GM12864 (cell line): Measurements from ENCODE around the gene SMARCD1.
"Not testable (repeated sequence)": the region's sequence is repeated elsewhere in the genome, so short reads cannot be mapped to it uniquely, and the experiment has no call there.

Experiments used
- DNase-seq: peaks from one replicate; pipeline ENCODE4 v3.0.0-alpha.2; 2011; ENCODE audit warnings: low read depth
- H3K4me3 ChIP-seq: 2 replicates; pipeline ENCODE4 v1.5.1; 2011; ENCODE audit warnings: mild to moderate bottlenecking, low read depth, low read length, control low read depth
- CTCF ChIP-seq: IDR thresholded peaks from 2 replicates; pipeline ENCODE4 v1.5.1; 2011; ENCODE audit warnings: low read depth, mild to moderate bottlenecking, moderate library complexity, low read length, control low read depth, inconsistent platforms; ENCODE audit errors: missing control alignments

SMARCD1 gene

DNA sequence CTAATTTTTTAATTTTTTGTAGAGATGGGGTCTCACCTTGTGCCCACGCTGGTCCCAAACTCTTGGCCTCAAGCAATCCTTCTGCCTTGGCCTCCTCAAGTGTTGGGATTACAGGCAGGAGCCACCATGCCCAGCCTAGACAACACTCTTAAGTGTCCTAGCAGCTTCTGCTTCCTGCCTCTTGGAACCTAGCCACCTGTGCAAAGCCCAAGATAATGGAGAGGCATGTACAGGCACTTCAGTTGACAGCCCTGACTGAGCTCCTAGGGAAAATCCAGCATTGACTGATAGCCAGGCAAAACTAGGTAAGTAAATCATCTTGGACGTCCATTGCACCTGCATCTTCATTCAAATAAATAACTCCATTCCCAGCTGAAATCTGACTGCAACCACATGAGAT lies 42.4 kb downstream of the SMARCD1 start:
- DNase-seq = no peak
- no peak overlapping the region for H3K4me3 ChIP-seq
- TF ChIP-seq CTCF = no peak

DNA sequence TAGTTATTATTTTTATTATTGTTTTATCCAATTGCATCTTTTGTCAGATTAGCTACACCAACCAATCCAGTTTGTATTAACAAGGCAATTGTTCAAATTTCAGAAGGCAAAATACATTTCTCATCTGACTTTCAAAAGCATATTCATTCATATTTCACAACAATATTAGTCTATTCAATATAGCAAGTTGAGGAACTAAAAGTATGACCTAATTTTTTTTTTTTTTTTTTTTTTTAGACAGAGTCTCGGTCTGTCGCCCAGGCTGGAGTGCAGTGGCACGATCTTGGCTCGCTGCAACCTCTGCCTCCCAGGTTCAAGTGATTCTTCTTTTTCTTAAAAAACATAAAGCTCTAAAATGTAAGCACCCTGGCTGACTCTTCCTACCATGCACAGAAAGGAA lies 44.1 kb downstream of the SMARCD1 start:
- no peak overlapping the region for H3K4me3 ChIP-seq
- TF ChIP-seq CTCF = no peak
- no peak for DNase-seq

DNA sequence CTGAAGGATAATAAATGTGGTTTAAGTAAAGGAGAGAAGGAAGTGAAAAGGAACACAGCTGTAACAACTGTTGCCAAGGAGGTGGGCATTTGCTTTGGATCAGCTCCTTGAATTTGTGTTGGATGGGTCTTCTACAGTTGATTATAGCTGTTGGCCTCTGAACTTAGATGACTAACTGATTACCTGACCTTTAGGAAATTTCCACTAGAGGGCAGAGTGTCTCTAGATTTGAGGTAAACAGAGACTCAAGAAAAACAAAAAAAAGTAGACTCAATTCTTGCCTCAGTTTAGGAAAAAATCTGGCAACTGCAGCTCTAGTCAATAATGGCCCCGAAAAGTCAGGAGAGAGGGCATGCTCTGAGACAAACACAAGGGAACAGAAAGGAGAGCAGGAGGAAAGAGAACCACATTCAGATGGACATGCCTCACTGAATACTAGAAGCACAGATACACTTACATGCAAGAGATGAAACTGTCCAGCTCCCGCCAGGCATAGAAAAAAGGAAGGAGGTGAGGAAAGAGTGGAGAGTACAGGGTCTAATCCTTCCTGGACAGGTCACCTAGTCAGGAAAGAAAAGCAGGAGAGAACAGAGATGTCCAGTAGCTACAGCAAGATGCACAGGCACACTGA lies 47.5 kb downstream of the SMARCD1 start:
- peak; percentile 36 for TF ChIP-seq CTCF
- no peak overlapping the region for H3K4me3 ChIP-seq
- DNase-seq = no peak

DNA sequence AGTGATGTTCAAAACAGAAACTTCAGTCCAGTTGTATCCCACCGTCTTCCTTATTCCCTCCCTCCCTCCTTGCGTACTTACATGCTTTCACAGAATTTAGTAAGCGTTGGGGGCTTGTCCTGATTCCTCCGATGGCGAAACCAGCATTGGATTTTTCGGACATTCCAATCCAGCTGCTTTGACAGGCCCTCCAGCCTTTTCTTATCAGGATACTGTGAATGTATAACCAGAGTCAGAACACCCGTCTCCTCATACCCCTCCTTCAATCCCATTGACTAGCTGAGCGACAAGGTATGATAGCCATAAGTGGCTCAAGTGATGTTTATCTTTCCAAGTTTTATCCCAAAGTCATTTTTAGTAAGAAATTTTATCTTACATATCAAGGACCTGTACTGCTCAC lies 57.9 kb downstream of the SMARCD1 start:
- TF ChIP-seq CTCF = no peak
- H3K4me3 ChIP-seq = no peak overlapping the region
- no peak for DNase-seq

DNA sequence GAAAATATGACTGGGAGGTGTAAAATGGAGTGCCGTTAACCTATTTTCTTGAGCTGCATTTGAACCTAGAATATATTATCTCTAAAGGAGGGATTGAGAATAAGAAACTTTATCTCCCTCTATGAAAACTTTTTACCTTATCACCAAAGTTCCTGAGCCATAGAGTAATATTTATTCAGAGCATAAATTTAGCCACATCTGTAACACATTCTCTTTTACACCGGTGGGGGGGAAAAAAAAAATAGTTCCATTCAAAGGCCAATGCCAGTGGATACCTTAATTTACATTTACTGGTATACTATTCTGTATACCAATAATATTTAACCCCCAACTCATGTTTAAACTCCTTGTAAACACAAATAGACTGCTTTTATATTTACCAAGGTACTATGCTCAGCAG lies 60.3 kb downstream of the SMARCD1 start:
- no peak for TF ChIP-seq CTCF
- DNase-seq = no peak

DNA sequence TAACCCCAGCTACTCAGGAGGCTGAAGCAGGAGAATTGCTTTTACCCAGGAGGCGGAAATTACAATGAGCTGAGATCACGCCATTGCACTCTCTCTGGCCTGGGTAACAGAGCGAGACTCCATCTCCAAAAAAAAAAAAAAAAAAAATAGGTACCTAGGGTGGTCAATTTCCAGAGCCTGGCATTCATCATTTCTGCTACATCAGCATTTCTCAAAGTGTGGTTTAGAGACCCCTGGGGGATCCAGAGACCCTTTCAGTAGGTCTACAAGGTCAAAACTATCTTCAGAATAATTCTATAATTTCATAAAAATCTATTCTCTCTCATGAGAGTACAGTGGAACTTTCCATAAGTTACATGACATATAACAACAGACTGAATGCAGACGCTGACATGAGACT lies 62.1 kb downstream of the SMARCD1 start:
- no peak overlapping the region for H3K4me3 ChIP-seq
- no peak for DNase-seq
- TF ChIP-seq CTCF = no peak

More for the DNA sequence above, 60.3 kb downstream of the SMARCD1 start:
- no peak overlapping the region for H3K4me3 ChIP-seq

- not testable (repeated sequence) for DNase-seq, H3K4me3 ChIP-seq
These were observed 62.9 kb downstream of the SMARCD1 start for GRCh38 chr12:50148011-50148410.
